Neural progenitor cell (in vitro differentiated cells): ENCODE data around the gene MYL5.

Experiments
- EZH2 ChIP-seq: fragments of 200-600 bp; sonication (generic); IDR thresholded peaks from 2 replicates; pipeline ENCODE4 v1.6.1; 2017; ENCODE audit warnings: antibody characterized with exemption, mild to moderate bottlenecking, moderate library complexity
- TF ChIP-seq, protein P1 (sequence below): fragments of 200-600 bp; sonication (generic); IDR thresholded peaks from 2 replicates; pipeline ENCODE4 v1.5.1; 2017; ENCODE audit warnings: antibody characterized with exemption, mild to moderate bottlenecking

DNA sequence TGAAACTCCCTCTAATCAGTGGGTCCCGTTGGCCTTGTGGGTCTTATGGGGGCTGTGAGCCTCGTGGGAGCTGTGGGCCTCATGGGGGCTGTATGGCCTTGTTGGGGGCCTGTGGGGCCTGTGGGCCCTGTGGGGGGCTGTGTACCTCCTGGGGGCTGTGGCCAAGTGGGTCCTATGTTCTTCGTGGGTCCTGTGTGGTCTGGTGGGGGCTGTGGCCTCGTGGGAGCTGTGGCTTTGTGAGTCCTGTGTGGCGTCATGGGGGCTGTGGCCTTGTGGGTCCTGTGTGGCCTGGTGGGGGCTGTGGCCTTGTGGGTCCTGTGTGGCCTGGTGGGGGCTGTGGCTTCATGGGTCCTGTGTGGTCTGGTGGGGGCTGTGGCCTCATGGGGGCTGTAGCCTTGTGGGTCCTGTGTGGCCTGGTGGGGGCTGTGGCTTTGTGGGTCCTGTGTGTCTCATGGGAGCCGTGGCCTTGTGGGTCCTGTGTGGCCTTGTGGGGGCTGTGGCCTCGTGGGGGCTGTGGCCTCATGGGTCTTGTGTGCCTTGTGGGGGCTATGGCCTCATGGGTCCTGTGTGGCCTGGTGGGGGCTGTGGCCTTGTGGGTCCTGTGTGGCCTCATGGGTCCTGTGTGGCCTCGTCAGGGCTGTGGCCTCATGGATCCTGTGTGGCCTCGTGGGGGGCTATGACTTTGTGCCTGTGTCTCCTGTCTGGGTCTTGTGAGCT is 38.7 kb downstream of the MYL5 start:
- TF ChIP-seq, protein P1, sequence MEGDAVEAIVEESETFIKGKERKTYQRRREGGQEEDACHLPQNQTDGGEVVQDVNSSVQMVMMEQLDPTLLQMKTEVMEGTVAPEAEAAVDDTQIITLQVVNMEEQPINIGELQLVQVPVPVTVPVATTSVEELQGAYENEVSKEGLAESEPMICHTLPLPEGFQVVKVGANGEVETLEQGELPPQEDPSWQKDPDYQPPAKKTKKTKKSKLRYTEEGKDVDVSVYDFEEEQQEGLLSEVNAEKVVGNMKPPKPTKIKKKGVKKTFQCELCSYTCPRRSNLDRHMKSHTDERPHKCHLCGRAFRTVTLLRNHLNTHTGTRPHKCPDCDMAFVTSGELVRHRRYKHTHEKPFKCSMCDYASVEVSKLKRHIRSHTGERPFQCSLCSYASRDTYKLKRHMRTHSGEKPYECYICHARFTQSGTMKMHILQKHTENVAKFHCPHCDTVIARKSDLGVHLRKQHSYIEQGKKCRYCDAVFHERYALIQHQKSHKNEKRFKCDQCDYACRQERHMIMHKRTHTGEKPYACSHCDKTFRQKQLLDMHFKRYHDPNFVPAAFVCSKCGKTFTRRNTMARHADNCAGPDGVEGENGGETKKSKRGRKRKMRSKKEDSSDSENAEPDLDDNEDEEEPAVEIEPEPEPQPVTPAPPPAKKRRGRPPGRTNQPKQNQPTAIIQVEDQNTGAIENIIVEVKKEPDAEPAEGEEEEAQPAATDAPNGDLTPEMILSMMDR: no peak
- no peak for TF ChIP-seq EZH2
